Glutamatergic neuron (in vitro differentiated cells): ENCODE measurements around the gene ROBO1. TPM values are rescaled to one million over a fixed set of nuclear protein-coding genes. Genes with fewer than 3 reads are reported as not detected.

ENCODE experiments used
- DNase-seq: peaks from one replicate; pipeline ENCODE4 v3.0.0; 2022
- H3K27ac Mint-ChIP-seq: one replicate; pipeline ENCODE4 v1.8.0; 2020; ENCODE audit warnings: mild to moderate bottlenecking, mixed read lengths, inconsistent platforms; ENCODE audit not compliant: unreplicated experiment
- H3K27me3 Mint-ChIP-seq: one replicate; pipeline ENCODE4 v1.8.0; 2020; ENCODE audit warnings: mild to moderate bottlenecking, moderate library complexity, mixed read lengths, inconsistent platforms; ENCODE audit not compliant: unreplicated experiment
- H3K36me3 Mint-ChIP-seq: one replicate; pipeline ENCODE4 v1.8.0; 2020; ENCODE audit warnings: mild to moderate bottlenecking, mixed read lengths, inconsistent platforms; ENCODE audit not compliant: unreplicated experiment
- H3K4me1 Mint-ChIP-seq: one replicate; pipeline ENCODE4 v1.8.0; 2020; ENCODE audit warnings: mild to moderate bottlenecking, low read depth, mixed read lengths, inconsistent platforms; ENCODE audit not compliant: unreplicated experiment
- H3K4me3 Mint-ChIP-seq: one replicate; pipeline ENCODE4 v1.8.0; 2020; ENCODE audit warnings: mild to moderate bottlenecking, mixed read lengths, inconsistent platforms; ENCODE audit not compliant: unreplicated experiment
- H3K9me3 Mint-ChIP-seq: one replicate; pipeline ENCODE4 v1.8.0; 2020; ENCODE audit warnings: mild to moderate bottlenecking, moderate library complexity, mixed read lengths, inconsistent platforms; ENCODE audit not compliant: unreplicated experiment
- CTCF ChIP-seq: fragments of 200-600 bp; sonication (generic); IDR thresholded peaks from one replicate; pipeline ENCODE4 v1.5.0; 2021; ENCODE audit not compliant: partially characterized antibody, unreplicated experiment
- total RNA-seq: library from RNA; stranded (reverse); fragmentation: NEBNext Ultra II Directional; extraction: Animal tissue kit (Norgen Biotek cat#: 25700); gene quantifications from one replicate; pipeline ENCODE4 v1.2.1, GENCODE V29; 2021; ENCODE audit not compliant: unreplicated experiment

Gene ROBO1
- total RNA-seq, 1 donor from 2014 or later: 505 TPM

- Mint-ChIP-seq H3K9me3 (peaks cover 3% of the 10 kb centered on the region), H3K27ac (no peak overlapping the region), H3K4me1 (peaks cover 20% of the 10 kb centered on the region), H3K4me3 (no peak overlapping the region), H3K27me3 (peaks cover 3% of the 10 kb centered on the region), H3K36me3 (no peaks in the 10 kb centered on the region)
- TF ChIP-seq CTCF: no peak
- no peak for DNase-seq
These were observed 969.4 kb downstream of the ROBO1 start for GRCh38 chr3:78798266-78798832.

GRCh38 chr3:78794431-78794830, 973.4 kb downstream of the ROBO1 start:
- TF ChIP-seq CTCF: no peak
- Mint-ChIP-seq H3K9me3 (peaks cover 9% of the 10 kb centered on the region), H3K4me1 (peaks cover 40% of the 10 kb centered on the region), H3K4me3 (no peak overlapping the region), H3K27me3 (no peaks in the 10 kb centered on the region), H3K36me3 (no peaks in the 10 kb centered on the region), H3K27ac (no peak overlapping the region)
- no peak for DNase-seq

GRCh38 chr3:78792733-78793132, 975.1 kb downstream of the ROBO1 start:
- H3K27ac Mint-ChIP-seq: no peak overlapping the region
- H3K27me3 Mint-ChIP-seq: peaks cover 2% of the 10 kb centered on the region

GRCh38 chr3:78792212-78792611, 975.6 kb downstream of the ROBO1 start:
- Mint-ChIP-seq H3K27me3 (peaks cover 2% of the 10 kb centered on the region), H3K9me3 (peaks cover 9% of the 10 kb centered on the region), H3K4me1 (peaks cover 38% of the 10 kb centered on the region), H3K27ac (peak overlapping the region; percentile 74), H3K36me3 (no peaks in the 10 kb centered on the region), H3K4me3 (no peak overlapping the region)
- TF ChIP-seq CTCF: no peak
- DNase-seq: no peak

More at GRCh38 chr3:78792733-78793132, 975.1 kb downstream of the ROBO1 start:
- no peak for DNase-seq
- Mint-ChIP-seq H3K36me3 (no peaks in the 10 kb centered on the region), H3K4me3 (peak overlapping the region; percentile 32), H3K9me3 (peaks cover 9% of the 10 kb centered on the region), H3K4me1 (peaks cover 40% of the 10 kb centered on the region)
- TF ChIP-seq CTCF: no peak

- H3K4me3 Mint-ChIP-seq: no peak overlapping the region
- peaks cover 7% of the 10 kb centered on the region for H3K9me3 Mint-ChIP-seq
These were observed 976.0 kb downstream of the ROBO1 start for GRCh38 chr3:78791753-78792152.

More at GRCh38 chr3:78791753-78792152, 976.0 kb downstream of the ROBO1 start:
- H3K27me3 Mint-ChIP-seq: peaks cover 2% of the 10 kb centered on the region
- H3K4me1 Mint-ChIP-seq: peaks cover 34% of the 10 kb centered on the region
- TF ChIP-seq CTCF: no peak
- H3K27ac Mint-ChIP-seq: peak overlapping the region; percentile 74
- no peak for DNase-seq
- no peaks in the 10 kb centered on the region for H3K36me3 Mint-ChIP-seq
